Measurements from ENCODE around the gene KLF15.

DNA sequence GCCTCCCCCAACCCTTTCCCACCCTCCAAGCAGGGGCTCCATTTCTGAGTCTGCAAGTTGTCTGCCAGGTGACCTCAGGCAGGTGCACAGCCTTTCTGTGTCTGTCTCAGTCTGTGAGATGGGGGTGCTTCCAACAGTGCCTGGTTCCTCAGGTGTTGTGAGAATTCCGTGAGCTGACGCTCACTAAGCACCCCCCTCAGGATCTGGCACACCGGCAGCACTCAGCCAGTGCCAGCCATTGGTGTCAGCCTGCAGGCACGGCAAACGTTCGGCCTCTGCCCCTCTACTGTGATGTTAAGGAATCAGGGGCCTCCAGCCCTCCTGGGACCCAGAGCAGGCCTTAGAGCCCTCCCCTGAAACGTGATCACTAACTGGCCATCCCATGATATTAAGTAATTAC is 2.4 kb downstream of the KLF15 start:
- no peak for TF ChIP-seq ZNF629 (tag by site-specific recombination; IDR thresholded peaks at IDR 0.05)
- no peak for TF ChIP-seq REPIN1 (tag by site-specific recombination; IDR thresholded peaks at IDR 0.05; ENCODE audit: low read depth)
